ENCODE results near the gene CARD16. TPM values are rescaled to one million over a fixed set of nuclear protein-coding genes. Genes with fewer than 3 reads are reported as not detected.

CARD16 gene
- total and polyA plus RNA-seq, 9 of the 15 experiments (the other 6 are each of a cell fraction or from before 2014, with no cell fraction given) = 0.31 TPM; not detected in 8

DNA sequence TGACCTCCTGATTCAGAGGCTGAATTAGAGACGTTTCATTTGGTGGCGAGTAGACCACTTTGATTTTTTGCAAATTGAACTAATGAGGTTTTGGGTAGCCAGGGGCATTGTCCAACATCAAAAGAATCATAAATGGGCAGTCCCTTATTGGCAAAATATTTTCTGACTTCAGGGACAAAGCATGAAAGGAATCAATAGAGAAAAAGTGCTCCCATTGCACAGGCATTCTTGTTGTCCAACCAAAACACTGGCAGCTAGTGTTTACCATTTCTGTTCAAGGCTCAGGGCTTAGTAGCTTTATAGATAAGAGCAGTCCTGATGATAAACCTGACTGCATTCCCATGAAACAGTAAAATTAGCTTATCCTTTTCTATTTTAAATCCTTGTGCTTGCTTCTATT lies 6.4 kb upstream of the CARD16 start:
- intact Hi-C loops (cut with micrococcal nuclease) (no loop called here), in situ Hi-C loops (cut with MboI) (no loop called here)
- Histone ChIP-seq H3K4me2 (ENCODE audit: insufficient read depth, low read length) (no peak overlapping the region), H3K36me3 (ENCODE audit: control insufficient read depth, insufficient read depth, low read length) (no peaks in the 10 kb centered on the region), H2AFZ (ENCODE audit: low read depth, low read length) (no peak overlapping the region), H3K27ac (ENCODE audit: extremely low read depth, low read depth, low read length) (no peak overlapping the region), H3K4me3 (no peak overlapping the region), H4K20me1 (replicated peaks; ENCODE audit: control insufficient read depth, insufficient read depth, low read length) (no peaks in the 10 kb centered on the region), H3K9ac (ENCODE audit: insufficient read depth in 1 of 2, low read depth in 2 of 2, low read length in 2 of 2) (no peak overlapping the region), H3K9me1 (ENCODE audit: control insufficient read depth, insufficient read depth, low read length) (no peaks in the 10 kb centered on the region), H3K9me3 (replicated peaks; ENCODE audit: control insufficient read depth, insufficient read depth, low read depth, low read length) (no peaks in the 10 kb centered on the region), H3K79me2 (ENCODE audit: control insufficient read depth, insufficient read depth, low read length) (no peaks in the 10 kb centered on the region), H3K4me1 (replicated peaks in 1 of 2; ENCODE audit: control insufficient read depth in 2 of 2, insufficient read depth in 2 of 2, low read length in 2 of 2) (no peaks in the 10 kb centered on the region), H3K27me3 (ENCODE audit: control insufficient read depth in 2 of 2, insufficient read depth in 2 of 2, low read length in 2 of 2) (no peaks in the 10 kb centered on the region)
- no peak for TF ChIP-seq ZBTB7A (IDR thresholded peaks at IDR 0.05; ENCODE audit: borderline replicate concordance, control insufficient read depth, low read depth, low read length)
- TF ChIP-seq MEF2A (IDR thresholded peaks at IDR 0.05; ENCODE audit: control insufficient read depth, low read depth, low read length) = no peak
- no peak for TF ChIP-seq U2AF1 (optimal IDR thresholded peaks at IDR 0.05; ENCODE audit: low read depth, low read length)
- TF ChIP-seq GABPA (tag; conservative IDR thresholded peaks at IDR 0.05; ENCODE audit: low read depth) = no peak
- TF ChIP-seq, protein P1, sequence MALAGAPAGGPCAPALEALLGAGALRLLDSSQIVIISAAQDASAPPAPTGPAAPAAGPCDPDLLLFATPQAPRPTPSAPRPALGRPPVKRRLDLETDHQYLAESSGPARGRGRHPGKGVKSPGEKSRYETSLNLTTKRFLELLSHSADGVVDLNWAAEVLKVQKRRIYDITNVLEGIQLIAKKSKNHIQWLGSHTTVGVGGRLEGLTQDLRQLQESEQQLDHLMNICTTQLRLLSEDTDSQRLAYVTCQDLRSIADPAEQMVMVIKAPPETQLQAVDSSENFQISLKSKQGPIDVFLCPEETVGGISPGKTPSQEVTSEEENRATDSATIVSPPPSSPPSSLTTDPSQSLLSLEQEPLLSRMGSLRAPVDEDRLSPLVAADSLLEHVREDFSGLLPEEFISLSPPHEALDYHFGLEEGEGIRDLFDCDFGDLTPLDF (CRISPR knock-in tag; IDR thresholded peaks at IDR 0.05) = no peak
- TF ChIP-seq POLR2B (IDR thresholded peaks at IDR 0.05; ENCODE audit: low read depth, partially characterized antibody) = no peak
- no peak for TF ChIP-seq RB1 (IDR thresholded peaks at IDR 0.05; ENCODE audit: low read depth)
- TF ChIP-seq SUPT5H (IDR thresholded peaks at IDR 0.05) = no peak
- TF ChIP-seq, protein P2, sequence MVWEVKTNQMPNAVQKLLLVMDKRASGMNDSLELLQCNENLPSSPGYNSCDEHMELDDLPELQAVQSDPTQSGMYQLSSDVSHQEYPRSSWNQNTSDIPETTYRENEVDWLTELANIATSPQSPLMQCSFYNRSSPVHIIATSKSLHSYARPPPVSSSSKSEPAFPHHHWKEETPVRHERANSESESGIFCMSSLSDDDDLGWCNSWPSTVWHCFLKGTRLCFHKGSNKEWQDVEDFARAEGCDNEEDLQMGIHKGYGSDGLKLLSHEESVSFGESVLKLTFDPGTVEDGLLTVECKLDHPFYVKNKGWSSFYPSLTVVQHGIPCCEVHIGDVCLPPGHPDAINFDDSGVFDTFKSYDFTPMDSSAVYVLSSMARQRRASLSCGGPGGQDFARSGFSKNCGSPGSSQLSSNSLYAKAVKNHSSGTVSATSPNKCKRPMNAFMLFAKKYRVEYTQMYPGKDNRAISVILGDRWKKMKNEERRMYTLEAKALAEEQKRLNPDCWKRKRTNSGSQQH (CRISPR knock-in tag; IDR thresholded peaks at IDR 0.05) = no peak
- TF ChIP-seq PCBP2 (IDR thresholded peaks at IDR 0.05; ENCODE audit: low read depth, low read length, poor library complexity, severe bottlenecking) = no peak
- TF ChIP-seq ZNF778 (CRISPR knock-in tag; IDR thresholded peaks at IDR 0.05) = no peak
- TF ChIP-seq, protein P3, sequence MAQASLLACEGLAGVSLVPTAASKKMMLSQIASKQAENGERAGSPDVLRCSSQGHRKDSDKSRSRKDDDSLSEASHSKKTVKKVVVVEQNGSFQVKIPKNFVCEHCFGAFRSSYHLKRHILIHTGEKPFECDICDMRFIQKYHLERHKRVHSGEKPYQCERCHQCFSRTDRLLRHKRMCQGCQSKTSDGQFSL (CRISPR knock-in tag; IDR thresholded peaks at IDR 0.05) = no peak
- TF ChIP-seq, protein P3 (tag; IDR thresholded peaks at IDR 0.05) = no peak
- TF ChIP-seq KDM2B (CRISPR knock-in tag; IDR thresholded peaks at IDR 0.05) = no peak
- TF ChIP-seq ZNF785 (CRISPR knock-in tag; IDR thresholded peaks at IDR 0.05) = no peak
- TF ChIP-seq KDM5B (IDR thresholded peaks at IDR 0.05; ENCODE audit: insufficient replicate concordance, low read depth, low read length) = no peak
- no peak for TF ChIP-seq MCM5 (IDR thresholded peaks at IDR 0.05; ENCODE audit: low read depth)
- no peak for TF ChIP-seq FOXM1 (IDR thresholded peaks at IDR 0.05; ENCODE audit: low read depth)
- no peak for TF ChIP-seq FOXM1 (CRISPR knock-in tag; IDR thresholded peaks at IDR 0.05; ENCODE audit: low read depth)
- ATAC-seq = no peak
- no peak for DNase-seq (ENCODE audit: extremely low read depth in 1 of 4, low spot score in 3 of 4)
- no peak for FAIRE-seq
- ChIA-PET CTCF (ENCODE audit: low intra/inter-chr PET ratio) (no interaction called here), POLR2A (no interaction called here)
- 0% methylated on average over 2 of the region's 2 CpGs for WGBS (ENCODE audit: insufficient coverage, low coverage, missing lambda C conversion rate)
- no TSS peak for BruUV-seq (replicated peaks)
